Chondrocyte (in vitro differentiated cells): ENCODE measurements around the gene RBPMS2. TPM values are rescaled to one million over a fixed set of nuclear protein-coding genes. Genes with fewer than 3 reads are reported as not detected.

Experiments
- DNase-seq: peaks from one replicate; pipeline ENCODE4 v3.0.0; 2021; ENCODE audit warnings: mixed read lengths, low spot score
- H3K27ac Mint-ChIP-seq: one replicate; pipeline ENCODE4 v1.8.0; 2021; ENCODE audit warnings: mild to moderate bottlenecking, moderate library complexity, mixed read lengths; ENCODE audit not compliant: unreplicated experiment
- H3K27me3 Mint-ChIP-seq: 2 replicates; pipeline ENCODE4 v1.8.0; 2021; ENCODE audit warnings: low read depth, mixed read lengths
- H3K36me3 Mint-ChIP-seq: 2 replicates; pipeline ENCODE4 v1.8.0; 2021; ENCODE audit warnings: low read depth, mixed read lengths
- H3K4me1 Mint-ChIP-seq: 2 replicates; pipeline ENCODE4 v1.8.0; 2021; ENCODE audit warnings: low read depth, mild to moderate bottlenecking, mixed read lengths
- H3K4me3 Mint-ChIP-seq: one replicate; pipeline ENCODE4 v1.8.0; 2021; ENCODE audit warnings: mild to moderate bottlenecking, moderate library complexity, mixed read lengths; ENCODE audit not compliant: unreplicated experiment
- H3K9me3 Mint-ChIP-seq: 2 replicates; pipeline ENCODE4 v1.8.0; 2021; ENCODE audit warnings: low read depth, mixed read lengths
- CTCF ChIP-seq: fragments of 200-600 bp; sonication (generic); IDR thresholded peaks from 2 replicates; pipeline ENCODE4 v1.5.0; 2021; ENCODE audit warnings: antibody characterized with exemption, mild to moderate bottlenecking, moderate library complexity
- total RNA-seq: library from RNA; stranded (reverse); gene quantifications from 3 replicates; pipeline ENCODE4 v1.2.1, GENCODE V29; 2021

RBPMS2 gene
- total RNA-seq, 1 donor from 2014 or later, result 4.7 TPM

DNA sequence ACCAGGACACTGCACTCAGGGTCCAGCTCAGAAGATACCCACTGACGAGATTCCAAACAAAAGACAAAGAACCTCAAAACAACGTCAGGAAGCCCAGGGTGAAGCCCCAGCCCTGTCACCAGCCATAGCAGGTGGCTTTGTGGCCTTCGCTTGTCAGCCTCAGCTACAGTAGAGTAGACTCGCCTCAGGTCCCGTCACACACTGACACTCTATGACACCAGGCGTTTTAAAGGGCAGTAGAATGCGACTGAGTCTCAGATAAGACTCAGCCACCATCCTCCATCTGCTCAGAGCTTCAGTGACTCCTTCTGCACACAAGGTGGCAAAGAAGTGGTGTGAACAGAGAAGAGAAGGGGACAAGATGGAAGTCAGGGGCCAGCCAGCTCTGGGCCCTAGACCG is 12.8 kb downstream of the RBPMS2 start:
- DNase-seq, result no peak
- no peaks in the 10 kb centered on the region for H3K36me3 Mint-ChIP-seq
- no peak overlapping the region for H3K4me3 Mint-ChIP-seq
- no peak for TF ChIP-seq CTCF
- H3K27ac Mint-ChIP-seq, result no peak overlapping the region
- H3K27me3 Mint-ChIP-seq, result no peaks in the 10 kb centered on the region
- H3K9me3 Mint-ChIP-seq, result no peaks in the 10 kb centered on the region
- no peaks in the 10 kb centered on the region for H3K4me1 Mint-ChIP-seq

DNA sequence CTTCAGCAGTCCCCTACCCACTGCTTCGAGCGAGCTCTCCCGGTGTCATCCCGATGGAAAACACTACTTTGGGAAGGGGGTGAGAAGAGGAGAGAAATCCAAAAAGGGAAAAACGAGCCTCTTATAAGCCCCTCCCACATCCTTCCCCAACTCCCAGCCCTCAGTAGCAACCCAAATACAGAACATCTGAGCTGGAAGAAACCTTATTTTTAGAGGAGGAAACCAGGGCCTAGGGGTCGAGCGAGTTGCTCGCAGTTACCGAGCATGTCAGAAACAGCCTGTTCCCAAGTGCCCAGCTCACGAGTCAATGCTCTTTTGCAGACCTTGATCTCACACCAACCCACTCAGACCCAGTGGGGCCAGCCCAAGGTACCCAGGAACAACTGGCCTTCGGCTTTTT is 14.2 kb downstream of the RBPMS2 start:
- Mint-ChIP-seq H3K36me3 (no peaks in the 10 kb centered on the region), H3K27me3 (no peaks in the 10 kb centered on the region), H3K4me3 (no peak overlapping the region), H3K9me3 (no peaks in the 10 kb centered on the region), H3K4me1 (no peaks in the 10 kb centered on the region), H3K27ac (no peak overlapping the region)
- no peak for TF ChIP-seq CTCF
- DNase-seq, result no peak

DNA sequence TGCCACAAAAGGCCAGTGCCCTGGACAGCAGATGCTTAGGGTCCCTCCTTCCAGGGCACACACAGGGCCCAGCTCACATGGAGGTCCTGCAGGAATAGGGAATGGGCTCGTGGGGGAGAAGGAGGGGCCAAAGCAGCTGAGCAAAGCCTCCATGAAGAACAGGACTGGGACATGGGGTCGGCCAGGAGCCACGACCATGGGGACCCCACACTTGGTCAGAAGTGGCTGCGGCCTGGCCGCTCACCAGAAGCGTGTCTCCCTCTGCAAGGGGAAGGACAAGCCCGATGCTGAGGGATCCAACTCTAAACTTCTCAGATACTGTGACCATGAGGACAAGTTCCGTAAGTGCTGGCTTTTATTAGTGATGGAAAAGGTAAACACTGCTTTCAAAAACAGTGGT is 15.3 kb downstream of the RBPMS2 start:
- no peaks in the 10 kb centered on the region for H3K27me3 Mint-ChIP-seq
- no peak for DNase-seq
- H3K4me1 Mint-ChIP-seq, result no peaks in the 10 kb centered on the region
- H3K4me3 Mint-ChIP-seq, result no peak overlapping the region
- no peak for TF ChIP-seq CTCF
- no peaks in the 10 kb centered on the region for H3K9me3 Mint-ChIP-seq
- no peaks in the 10 kb centered on the region for H3K36me3 Mint-ChIP-seq
- no peak overlapping the region for H3K27ac Mint-ChIP-seq

- H3K27me3 Mint-ChIP-seq, result no peaks in the 10 kb centered on the region
- H3K4me1 Mint-ChIP-seq, result peaks cover under 1% of the 10 kb centered on the region
- no peak overlapping the region for H3K27ac Mint-ChIP-seq
These were observed 19.9 kb downstream of the RBPMS2 start for GRCh38 chr15:64755427-64755940.

GRCh38 chr15:64754663-64755426 is 20.5 kb downstream of the RBPMS2 start:
- TF ChIP-seq CTCF, result no peak
- no peak overlapping the region for H3K27ac Mint-ChIP-seq
- DNase-seq, result no peak
- no peaks in the 10 kb centered on the region for H3K27me3 Mint-ChIP-seq
- peaks cover 7% of the 10 kb centered on the region for H3K4me1 Mint-ChIP-seq
- no peak overlapping the region for H3K4me3 Mint-ChIP-seq
- no peaks in the 10 kb centered on the region for H3K36me3 Mint-ChIP-seq
- H3K9me3 Mint-ChIP-seq, result no peaks in the 10 kb centered on the region

More at GRCh38 chr15:64755427-64755940, 19.9 kb downstream of the RBPMS2 start:
- H3K36me3 Mint-ChIP-seq, result no peaks in the 10 kb centered on the region
- no peak for TF ChIP-seq CTCF
- H3K9me3 Mint-ChIP-seq, result no peaks in the 10 kb centered on the region
- DNase-seq, result no peak
- H3K4me3 Mint-ChIP-seq, result no peak overlapping the region
